T-helper 2 cell treated with Interferon-gamma antibody and Interleukin-4, amounts not matched to agents 5 μg/mL and 100 μg/mL, for 36 hours (primary cell): ENCODE data around the gene PCCA.
"Not testable (repeated sequence)": the region's sequence is repeated elsewhere in the genome, so short reads cannot be mapped to it uniquely, and the experiment has no call there.

Source experiments
- DNase-seq: peaks from one replicate; pipeline ENCODE4 v3.0.0; 2021; ENCODE audit warnings: low spot score
- H3K27ac Mint-ChIP-seq: one replicate; pipeline ENCODE4 v1.8.0; 2021; ENCODE audit warnings: mild to moderate bottlenecking, mixed read lengths
- H3K27me3 Mint-ChIP-seq: one replicate; pipeline ENCODE4 v1.8.0; 2021; ENCODE audit warnings: low read depth, mixed read lengths
- H3K36me3 Mint-ChIP-seq: one replicate; pipeline ENCODE4 v1.8.0; 2021; ENCODE audit warnings: low read depth, mixed read lengths
- H3K4me1 Mint-ChIP-seq: one replicate; pipeline ENCODE4 v1.8.0; 2021; ENCODE audit warnings: low read depth, mixed read lengths
- H3K4me3 Mint-ChIP-seq: one replicate; pipeline ENCODE4 v1.8.0; 2022; ENCODE audit warnings: mild to moderate bottlenecking, moderate library complexity, mixed read lengths
- H3K9me3 Mint-ChIP-seq: one replicate; pipeline ENCODE4 v1.8.0; 2021; ENCODE audit warnings: mixed read lengths

Gene PCCA

GRCh38 chr13:100382785-100383184, 293.9 kb downstream of the PCCA start:
- H3K36me3 Mint-ChIP-seq, result peaks cover 11% of the 10 kb centered on the region

GRCh38 chr13:100387416-100387815, 298.5 kb downstream of the PCCA start:
- Mint-ChIP-seq H3K4me3 (no peak overlapping the region), H3K27ac (no peak overlapping the region), H3K27me3 (no peaks in the 10 kb centered on the region), H3K36me3 (peaks cover 3% of the 10 kb centered on the region), H3K4me1 (peaks cover 4% of the 10 kb centered on the region), H3K9me3 (no peaks in the 10 kb centered on the region)
- no peak for DNase-seq

More at GRCh38 chr13:100382785-100383184, 293.9 kb downstream of the PCCA start:
- Mint-ChIP-seq H3K27me3 (no peaks in the 10 kb centered on the region), H3K9me3 (peaks cover 18% of the 10 kb centered on the region), H3K4me1 (no peaks in the 10 kb centered on the region), H3K4me3 (no peak overlapping the region), H3K27ac (no peak overlapping the region)
- DNase-seq, result no peak

DNA sequence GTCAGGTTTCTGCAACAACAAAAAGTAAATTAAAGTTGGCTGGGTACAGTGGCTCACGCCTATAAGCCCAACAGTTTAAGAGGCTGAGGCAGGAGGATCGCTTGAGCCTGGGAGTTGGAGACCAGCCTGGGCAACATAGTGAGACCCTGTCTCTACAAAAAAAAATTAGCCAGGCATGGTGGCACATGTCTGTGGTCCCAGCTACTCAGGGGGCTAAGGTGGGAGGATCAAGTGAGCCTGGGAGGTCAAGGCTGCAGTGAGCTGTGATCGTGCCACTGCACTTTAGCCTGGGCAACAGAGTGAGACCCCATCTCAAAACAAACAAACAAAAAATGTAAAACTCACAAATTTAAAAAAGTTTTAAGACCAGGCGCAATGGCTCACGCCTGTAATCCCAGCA, 299.3 kb downstream of the PCCA start:
- not testable (repeated sequence) for DNase-seq, H3K4me3 Mint-ChIP-seq, H3K36me3 Mint-ChIP-seq, H3K27ac Mint-ChIP-seq, H3K27me3 Mint-ChIP-seq, H3K9me3 Mint-ChIP-seq
- H3K4me1 Mint-ChIP-seq, result peaks cover 12% of the 10 kb centered on the region

- H3K27ac Mint-ChIP-seq, result no peak overlapping the region
- no peak for DNase-seq
- no peaks in the 10 kb centered on the region for H3K27me3 Mint-ChIP-seq
- peaks cover 16% of the 10 kb centered on the region for H3K4me1 Mint-ChIP-seq
- H3K36me3 Mint-ChIP-seq, result peaks cover 3% of the 10 kb centered on the region
- no peak overlapping the region for H3K4me3 Mint-ChIP-seq
- H3K9me3 Mint-ChIP-seq, result no peaks in the 10 kb centered on the region
These were observed 300.0 kb downstream of the PCCA start for GRCh38 chr13:100388923-100389322.

- Mint-ChIP-seq H3K4me1 (peaks cover 22% of the 10 kb centered on the region), H3K9me3 (no peaks in the 10 kb centered on the region), H3K36me3 (peaks cover 3% of the 10 kb centered on the region), H3K4me3 (no peak overlapping the region), H3K27ac (no peak overlapping the region), H3K27me3 (no peaks in the 10 kb centered on the region)
- no peak for DNase-seq
These were observed 300.7 kb downstream of the PCCA start for GRCh38 chr13:100389617-100390016.

- peak overlapping the region; percentile 52 for H3K4me3 Mint-ChIP-seq
- H3K27me3 Mint-ChIP-seq, result no peaks in the 10 kb centered on the region
- DNase-seq, result peak; percentile 81
- H3K27ac Mint-ChIP-seq, result peak overlapping the region; percentile 71
- H3K36me3 Mint-ChIP-seq, result peaks cover 3% of the 10 kb centered on the region
- peaks cover 30% of the 10 kb centered on the region for H3K4me1 Mint-ChIP-seq
- no peaks in the 10 kb centered on the region for H3K9me3 Mint-ChIP-seq
These were observed 304.1 kb downstream of the PCCA start for GRCh38 chr13:100392709-100393630.

DNA sequence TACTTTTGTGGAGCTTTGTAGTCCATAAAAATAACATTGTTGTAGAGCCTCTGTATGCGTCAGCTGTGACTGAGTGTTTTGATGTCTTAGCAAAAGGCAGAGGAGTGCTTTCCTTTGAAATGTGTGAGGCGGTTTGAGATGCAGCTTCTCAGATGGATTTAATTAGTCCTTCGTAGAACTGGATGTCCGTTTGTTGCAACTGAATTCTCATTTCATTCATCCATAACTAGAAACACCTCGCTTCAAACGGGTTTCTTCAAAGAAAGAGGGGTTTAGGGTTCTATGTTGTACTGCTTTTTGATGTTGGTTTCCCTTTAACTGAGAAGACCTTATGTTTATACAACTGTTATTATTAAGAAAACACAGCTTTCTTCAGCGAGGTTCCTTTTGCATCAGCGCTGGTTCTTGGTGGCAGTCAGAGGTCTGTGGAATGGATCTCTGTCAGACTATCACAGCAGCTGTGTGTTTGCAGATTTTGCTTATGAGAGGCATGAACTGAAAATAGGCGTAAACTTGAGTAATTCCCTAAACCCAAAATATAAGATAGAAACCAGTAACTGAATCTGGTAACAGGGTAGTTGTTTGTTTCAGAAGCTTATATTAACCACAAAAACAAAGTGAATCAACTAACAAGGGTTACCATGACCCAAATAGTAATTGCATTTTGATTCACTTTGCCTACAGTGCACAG, 305.3 kb downstream of the PCCA start:
- Mint-ChIP-seq H3K4me1 (peaks cover 30% of the 10 kb centered on the region), H3K9me3 (no peaks in the 10 kb centered on the region), H3K27ac (peak overlapping the region; percentile 64), H3K36me3 (peaks cover 3% of the 10 kb centered on the region), H3K27me3 (no peaks in the 10 kb centered on the region), H3K4me3 (peak overlapping the region; percentile 52)
- peak; percentile 52 for DNase-seq

DNA sequence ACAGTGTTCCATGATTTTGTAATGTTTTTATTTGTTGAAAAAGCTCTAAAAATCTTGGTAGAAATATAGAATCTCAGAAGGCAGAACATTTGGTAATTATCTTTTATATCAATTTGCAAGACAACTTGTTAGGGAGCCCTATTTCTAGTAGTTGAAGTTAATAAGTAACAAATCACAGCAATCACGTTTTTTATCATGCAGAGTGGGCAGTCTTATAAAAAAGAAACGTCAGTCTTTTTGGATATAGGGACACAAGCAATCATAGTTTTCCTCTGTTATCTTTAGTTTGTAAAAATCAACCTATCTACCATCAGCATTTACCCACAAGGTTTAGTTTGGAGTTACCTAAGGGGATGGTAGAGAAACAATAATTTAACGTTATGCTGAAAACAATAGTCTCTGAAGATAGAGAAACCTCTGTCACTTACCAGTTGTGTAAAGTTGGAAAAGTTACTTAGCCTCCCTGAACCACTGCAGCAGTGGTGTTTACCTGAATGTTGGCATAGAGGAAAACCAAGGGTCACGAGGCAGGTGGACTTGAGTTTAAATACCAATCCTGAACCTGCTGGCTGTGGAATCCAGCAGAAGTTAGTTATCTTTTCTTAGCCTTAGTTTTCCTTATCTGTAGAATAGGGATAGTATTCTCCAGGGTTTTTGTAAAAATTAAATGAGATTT, 306.9 kb downstream of the PCCA start:
- no peaks in the 10 kb centered on the region for H3K27me3 Mint-ChIP-seq
- no peak overlapping the region for H3K27ac Mint-ChIP-seq
- no peaks in the 10 kb centered on the region for H3K9me3 Mint-ChIP-seq
- DNase-seq, result no peak
- H3K4me3 Mint-ChIP-seq, result no peak overlapping the region
- H3K4me1 Mint-ChIP-seq, result peaks cover 30% of the 10 kb centered on the region
- peaks cover 3% of the 10 kb centered on the region for H3K36me3 Mint-ChIP-seq

DNA sequence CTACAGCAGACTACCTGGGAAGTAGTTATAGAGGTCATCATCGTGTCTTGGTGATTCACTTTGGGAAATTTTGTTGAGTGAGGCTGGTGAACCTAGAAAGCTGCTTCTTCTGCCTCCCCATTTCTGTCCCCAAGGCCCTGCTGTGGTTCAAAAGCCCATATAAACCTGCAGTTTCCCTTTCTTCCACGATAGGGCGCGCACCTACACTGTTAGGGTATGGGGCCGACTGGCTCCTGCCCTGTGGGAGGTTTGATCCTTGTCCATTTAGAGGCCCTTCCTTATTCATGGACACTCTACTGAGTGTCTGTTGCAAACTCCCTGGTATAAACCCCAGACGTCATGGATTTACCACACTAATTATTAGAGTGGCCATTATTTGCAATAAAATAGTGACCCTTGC, 307.9 kb downstream of the PCCA start:
- Mint-ChIP-seq H3K4me3 (no peak overlapping the region), H3K27ac (no peak overlapping the region), H3K27me3 (no peaks in the 10 kb centered on the region), H3K36me3 (peaks cover 5% of the 10 kb centered on the region), H3K4me1 (peaks cover 34% of the 10 kb centered on the region), H3K9me3 (no peaks in the 10 kb centered on the region)
- DNase-seq, result no peak

DNA sequence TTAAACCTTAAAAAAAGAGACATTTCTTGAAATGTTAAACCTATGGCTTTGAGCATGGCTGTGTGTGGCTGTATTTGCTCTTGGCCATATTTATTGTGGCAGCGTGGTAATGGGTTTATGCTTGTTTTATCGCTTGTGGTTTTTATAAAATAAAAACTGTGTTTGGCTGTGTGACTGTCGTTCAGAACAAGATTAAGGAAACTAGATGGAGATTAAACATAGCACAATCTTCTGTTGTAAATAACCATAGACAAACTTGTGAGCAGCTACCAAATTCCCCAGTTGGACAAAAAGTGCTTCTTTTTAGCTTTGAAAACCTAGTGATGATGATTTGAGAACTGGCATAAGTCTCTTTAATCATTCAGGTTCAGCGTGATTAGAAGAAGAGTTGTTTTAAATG, 308.7 kb downstream of the PCCA start:
- Mint-ChIP-seq H3K4me3 (no peak overlapping the region), H3K9me3 (peaks cover 3% of the 10 kb centered on the region), H3K27ac (no peak overlapping the region), H3K27me3 (no peaks in the 10 kb centered on the region), H3K4me1 (peaks cover 29% of the 10 kb centered on the region), H3K36me3 (peaks cover 5% of the 10 kb centered on the region)
- no peak for DNase-seq

DNA sequence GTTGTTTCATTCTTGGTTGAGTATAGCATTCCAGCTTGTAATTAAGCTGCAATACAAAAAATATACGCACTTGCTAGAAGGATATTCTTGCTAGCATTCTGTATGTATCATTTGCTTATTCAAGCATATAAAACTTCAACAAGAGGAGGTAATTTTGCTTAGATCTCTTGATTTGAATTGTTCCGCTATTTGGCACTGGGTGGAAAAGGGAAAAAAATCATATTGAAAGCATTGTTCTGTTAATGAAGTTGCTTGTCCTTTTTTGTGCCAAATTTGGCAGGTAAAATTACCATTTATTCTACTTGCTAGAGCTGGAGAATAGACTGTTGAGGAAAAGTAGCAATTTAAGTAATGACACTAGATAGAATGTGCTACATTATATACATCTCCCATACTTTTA, 309.5 kb downstream of the PCCA start:
- no peaks in the 10 kb centered on the region for H3K27me3 Mint-ChIP-seq
- H3K9me3 Mint-ChIP-seq, result peaks cover 10% of the 10 kb centered on the region
- no peak overlapping the region for H3K27ac Mint-ChIP-seq
- no peak overlapping the region for H3K4me3 Mint-ChIP-seq
- H3K4me1 Mint-ChIP-seq, result peaks cover 23% of the 10 kb centered on the region
- no peak for DNase-seq
- H3K36me3 Mint-ChIP-seq, result peaks cover 6% of the 10 kb centered on the region

- H3K4me1 Mint-ChIP-seq, result peaks cover 14% of the 10 kb centered on the region
- peaks cover 10% of the 10 kb centered on the region for H3K36me3 Mint-ChIP-seq
- DNase-seq, result no peak
- H3K4me3 Mint-ChIP-seq, result no peak overlapping the region
- peaks cover 18% of the 10 kb centered on the region for H3K9me3 Mint-ChIP-seq
- H3K27ac Mint-ChIP-seq, result no peak overlapping the region
- no peaks in the 10 kb centered on the region for H3K27me3 Mint-ChIP-seq
These were observed 310.6 kb downstream of the PCCA start for GRCh38 chr13:100399455-100399854.

GRCh38 chr13:100403675-100404074, 314.8 kb downstream of the PCCA start:
- H3K36me3 Mint-ChIP-seq, result peaks cover 18% of the 10 kb centered on the region
- H3K27ac Mint-ChIP-seq, result no peak overlapping the region
- DNase-seq, result no peak
- H3K9me3 Mint-ChIP-seq, result peaks cover 46% of the 10 kb centered on the region
- no peaks in the 10 kb centered on the region for H3K27me3 Mint-ChIP-seq
- H3K4me1 Mint-ChIP-seq, result peaks cover 5% of the 10 kb centered on the region
- no peak overlapping the region for H3K4me3 Mint-ChIP-seq

DNA sequence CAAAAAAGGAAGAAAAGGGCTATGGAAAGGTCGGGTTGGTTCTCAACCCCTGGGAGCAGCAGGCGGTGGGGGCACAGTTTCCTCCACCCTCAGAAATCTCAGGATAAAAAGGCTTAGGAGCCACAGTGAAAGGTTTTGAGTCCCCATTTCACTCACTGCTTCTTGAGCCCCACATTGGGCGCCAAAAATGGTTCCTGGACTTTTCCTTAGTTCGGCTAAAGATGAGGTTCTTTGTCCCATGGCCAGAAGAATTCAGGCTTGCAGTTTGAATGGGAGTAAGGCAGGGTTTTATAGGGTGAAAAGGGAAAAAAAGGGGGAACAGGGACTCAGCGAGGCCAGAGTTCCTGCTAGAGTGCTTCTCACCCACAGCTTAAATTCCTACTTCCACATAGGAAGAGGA, 320.2 kb downstream of the PCCA start:
- Mint-ChIP-seq H3K9me3 (peaks cover 49% of the 10 kb centered on the region), H3K36me3 (peaks cover 15% of the 10 kb centered on the region), H3K27ac (no peak overlapping the region), H3K4me3 (no peak overlapping the region), H3K4me1 (no peaks in the 10 kb centered on the region), H3K27me3 (no peaks in the 10 kb centered on the region)
- no peak for DNase-seq
